ENCODE results near the gene GOLGA6L26.
"Not testable (repeated sequence)": the region's sequence is repeated elsewhere in the genome, so short reads cannot be mapped to it uniquely, and the experiment has no call there.

DNA sequence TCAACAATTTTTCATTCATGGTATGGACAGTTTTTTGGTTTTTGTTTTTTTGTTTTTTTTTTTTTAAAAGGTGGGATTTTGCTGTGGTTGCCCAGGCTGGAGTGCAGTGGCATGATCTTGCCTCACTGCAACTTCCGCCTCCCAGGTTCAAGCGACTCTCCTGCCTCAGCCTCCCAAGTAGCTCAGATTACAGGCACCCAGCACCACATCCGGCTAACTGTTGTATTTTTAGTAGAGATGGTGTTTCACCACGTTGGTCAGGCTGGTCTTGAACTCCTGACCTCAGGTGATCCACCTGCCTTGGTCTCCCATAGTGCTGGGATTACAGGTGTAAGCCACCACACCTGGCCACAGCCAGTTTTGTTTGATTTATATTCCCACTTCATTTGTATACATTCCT, 37.1 kb upstream of the GOLGA6L26 start:
- not testable (repeated sequence) for TF ChIP-seq POLR2A, EP300, POLR2AphosphoS5 (IDR thresholded peaks at IDR 0.05)
- TF ChIP-seq, protein P1, sequence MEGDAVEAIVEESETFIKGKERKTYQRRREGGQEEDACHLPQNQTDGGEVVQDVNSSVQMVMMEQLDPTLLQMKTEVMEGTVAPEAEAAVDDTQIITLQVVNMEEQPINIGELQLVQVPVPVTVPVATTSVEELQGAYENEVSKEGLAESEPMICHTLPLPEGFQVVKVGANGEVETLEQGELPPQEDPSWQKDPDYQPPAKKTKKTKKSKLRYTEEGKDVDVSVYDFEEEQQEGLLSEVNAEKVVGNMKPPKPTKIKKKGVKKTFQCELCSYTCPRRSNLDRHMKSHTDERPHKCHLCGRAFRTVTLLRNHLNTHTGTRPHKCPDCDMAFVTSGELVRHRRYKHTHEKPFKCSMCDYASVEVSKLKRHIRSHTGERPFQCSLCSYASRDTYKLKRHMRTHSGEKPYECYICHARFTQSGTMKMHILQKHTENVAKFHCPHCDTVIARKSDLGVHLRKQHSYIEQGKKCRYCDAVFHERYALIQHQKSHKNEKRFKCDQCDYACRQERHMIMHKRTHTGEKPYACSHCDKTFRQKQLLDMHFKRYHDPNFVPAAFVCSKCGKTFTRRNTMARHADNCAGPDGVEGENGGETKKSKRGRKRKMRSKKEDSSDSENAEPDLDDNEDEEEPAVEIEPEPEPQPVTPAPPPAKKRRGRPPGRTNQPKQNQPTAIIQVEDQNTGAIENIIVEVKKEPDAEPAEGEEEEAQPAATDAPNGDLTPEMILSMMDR (IDR thresholded peaks at IDR 0.05), result not testable (repeated sequence)

Measured in stomach (tissue), 4 donors.